Measurements from ENCODE around the gene DAAM1.

DNA sequence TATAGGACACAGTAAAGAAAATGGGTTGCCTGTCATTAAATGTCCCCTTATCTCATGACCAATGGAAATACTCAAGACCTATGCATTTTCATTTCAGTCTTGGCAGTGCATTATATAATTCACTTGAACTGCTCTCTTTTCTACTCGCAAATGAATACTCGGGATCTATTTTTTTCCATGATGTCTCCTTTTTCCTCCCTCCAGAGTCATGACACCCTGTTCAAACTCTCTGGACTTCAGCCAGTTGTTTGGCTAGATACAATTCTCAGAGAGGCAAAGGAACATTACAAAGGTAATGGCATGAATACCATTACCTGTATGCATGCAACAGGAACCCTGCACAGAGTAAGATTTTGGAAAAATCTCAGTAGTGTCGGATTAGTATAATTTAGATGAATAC lies 145.8 kb downstream of the DAAM1 start:
- TF ChIP-seq, protein P1, sequence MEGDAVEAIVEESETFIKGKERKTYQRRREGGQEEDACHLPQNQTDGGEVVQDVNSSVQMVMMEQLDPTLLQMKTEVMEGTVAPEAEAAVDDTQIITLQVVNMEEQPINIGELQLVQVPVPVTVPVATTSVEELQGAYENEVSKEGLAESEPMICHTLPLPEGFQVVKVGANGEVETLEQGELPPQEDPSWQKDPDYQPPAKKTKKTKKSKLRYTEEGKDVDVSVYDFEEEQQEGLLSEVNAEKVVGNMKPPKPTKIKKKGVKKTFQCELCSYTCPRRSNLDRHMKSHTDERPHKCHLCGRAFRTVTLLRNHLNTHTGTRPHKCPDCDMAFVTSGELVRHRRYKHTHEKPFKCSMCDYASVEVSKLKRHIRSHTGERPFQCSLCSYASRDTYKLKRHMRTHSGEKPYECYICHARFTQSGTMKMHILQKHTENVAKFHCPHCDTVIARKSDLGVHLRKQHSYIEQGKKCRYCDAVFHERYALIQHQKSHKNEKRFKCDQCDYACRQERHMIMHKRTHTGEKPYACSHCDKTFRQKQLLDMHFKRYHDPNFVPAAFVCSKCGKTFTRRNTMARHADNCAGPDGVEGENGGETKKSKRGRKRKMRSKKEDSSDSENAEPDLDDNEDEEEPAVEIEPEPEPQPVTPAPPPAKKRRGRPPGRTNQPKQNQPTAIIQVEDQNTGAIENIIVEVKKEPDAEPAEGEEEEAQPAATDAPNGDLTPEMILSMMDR (conservative IDR thresholded peaks at IDR 0.05; ENCODE audit: low read length), result no peak
- no peak for TF ChIP-seq EZH2phosphoT487 (IDR thresholded peaks at IDR 0.05; ENCODE audit: borderline replicate concordance, low read depth, low read length)

All from OCI-LY7 (cell line).